HepG2 (cell line): ENCODE measurements around the gene THAP5.

Experiments used
- CCDC6 ChIP-seq: sonication (generic); formaldehyde crosslinking; IDR thresholded peaks from 2 replicates; pipeline ENCODE4 v1.8.1; 2022; ENCODE audit warnings: mild to moderate bottlenecking, missing genetic modification reagents, moderate library complexity
- EZH2 ChIP-seq: conservative IDR thresholded peaks from 2 replicates; pipeline ENCODE4 v1.6.1; 2012; ENCODE audit warnings: mild to moderate bottlenecking, low read depth, low read length, moderate library complexity
- FOXK1 ChIP-seq: sonication (generic); formaldehyde crosslinking; IDR thresholded peaks from 2 replicates; pipeline ENCODE4 v1.4.0; 2020; ENCODE audit warnings: low read depth, missing genetic modification reagents, borderline replicate concordance
- KDM5B ChIP-seq: sonication (generic); formaldehyde crosslinking; IDR thresholded peaks from 2 replicates; pipeline ENCODE4 v1.4.0; 2020; ENCODE audit warnings: missing genetic modification reagents, mild to moderate bottlenecking, borderline replicate concordance
- NR2C2 ChIP-seq: sonication (generic); formaldehyde crosslinking; IDR thresholded peaks from 2 replicates; pipeline ENCODE4 v1.4.0; 2020; ENCODE audit warnings: missing genetic modification reagents, mild to moderate bottlenecking, moderate library complexity, borderline replicate concordance
- PHF8 ChIP-seq: sonication (generic); formaldehyde crosslinking; IDR thresholded peaks from 2 replicates; pipeline ENCODE4 v1.5.0; 2020; ENCODE audit warnings: missing genetic modification reagents
- SIN3B ChIP-seq: fragments of 150-350 bp; IDR thresholded peaks from 2 replicates; pipeline ENCODE4 v1.6.1; 2014; ENCODE audit warnings: low read length
- ZFX ChIP-seq: sonication (generic); formaldehyde crosslinking; IDR thresholded peaks from 2 replicates; pipeline ENCODE4 v1.4.0; 2020; ENCODE audit warnings: mild to moderate bottlenecking, low read depth, missing genetic modification reagents, moderate library complexity
- ZNF34 ChIP-seq: sonication (generic); formaldehyde crosslinking; IDR thresholded peaks from 2 replicates; pipeline ENCODE4 v1.4.0; 2020; ENCODE audit warnings: mild to moderate bottlenecking, missing genetic modification reagents, borderline replicate concordance
- TF ChIP-seq, protein P1 (sequence below): sonication (generic); formaldehyde crosslinking; IDR thresholded peaks from 2 replicates; pipeline ENCODE4 v1.4.0; 2020; ENCODE audit warnings: missing genetic modification reagents
- TF ChIP-seq, protein P2 (sequence below): sonication (generic); formaldehyde crosslinking; IDR thresholded peaks from 2 replicates; pipeline ENCODE4 v1.5.0; 2020; ENCODE audit warnings: missing genetic modification reagents, mild to moderate bottlenecking, borderline replicate concordance
- TF ChIP-seq, protein P3 (sequence below), 2 experiments: fragments of 450-650 bp in 1 of 2; sonication (generic) in 1 of 2; formaldehyde crosslinking in 1 of 2; IDR thresholded peaks; 2 replicates each; pipeline versions ENCODE4 v1.6.1 to v1.8.0; 2016 to 2022; ENCODE audit warnings: antibody characterized with exemption in 1 of 2, mild to moderate bottlenecking in 1 of 2, missing genetic modification reagents in 1 of 2

DNA sequence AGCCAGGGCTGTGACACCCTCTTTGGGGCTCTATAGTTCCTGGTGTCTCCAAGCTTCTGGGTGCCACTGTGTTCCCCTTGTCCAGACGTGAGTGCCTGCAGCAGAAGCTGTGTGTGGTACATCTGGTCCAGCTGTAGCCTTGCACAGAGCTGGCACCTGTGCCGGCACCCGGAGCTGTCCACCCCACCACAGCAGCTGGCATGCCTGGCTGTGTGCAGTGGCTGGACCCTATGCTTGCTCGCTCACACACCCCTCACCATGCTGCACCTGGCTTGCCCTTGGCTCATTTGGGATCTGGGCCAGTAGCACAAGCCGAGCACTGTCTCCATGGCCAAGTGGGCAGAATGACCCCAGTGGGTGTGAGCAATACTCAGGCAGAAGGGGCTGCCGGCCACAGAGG, 10.8 kb upstream of the THAP5 start:
- TF ChIP-seq PHF8 (CRISPR knock-in tag): no peak
- no peak for TF ChIP-seq EZH2
- no peak for TF ChIP-seq FOXK1 (CRISPR knock-in tag)
- no peak for TF ChIP-seq KDM5B
- TF ChIP-seq SIN3B: no peak
- TF ChIP-seq ZFX (CRISPR knock-in tag): no peak
- TF ChIP-seq ZNF34 (CRISPR knock-in tag): no peak
- no peak for TF ChIP-seq CCDC6 (CRISPR knock-in tag)
- TF ChIP-seq, protein P1, sequence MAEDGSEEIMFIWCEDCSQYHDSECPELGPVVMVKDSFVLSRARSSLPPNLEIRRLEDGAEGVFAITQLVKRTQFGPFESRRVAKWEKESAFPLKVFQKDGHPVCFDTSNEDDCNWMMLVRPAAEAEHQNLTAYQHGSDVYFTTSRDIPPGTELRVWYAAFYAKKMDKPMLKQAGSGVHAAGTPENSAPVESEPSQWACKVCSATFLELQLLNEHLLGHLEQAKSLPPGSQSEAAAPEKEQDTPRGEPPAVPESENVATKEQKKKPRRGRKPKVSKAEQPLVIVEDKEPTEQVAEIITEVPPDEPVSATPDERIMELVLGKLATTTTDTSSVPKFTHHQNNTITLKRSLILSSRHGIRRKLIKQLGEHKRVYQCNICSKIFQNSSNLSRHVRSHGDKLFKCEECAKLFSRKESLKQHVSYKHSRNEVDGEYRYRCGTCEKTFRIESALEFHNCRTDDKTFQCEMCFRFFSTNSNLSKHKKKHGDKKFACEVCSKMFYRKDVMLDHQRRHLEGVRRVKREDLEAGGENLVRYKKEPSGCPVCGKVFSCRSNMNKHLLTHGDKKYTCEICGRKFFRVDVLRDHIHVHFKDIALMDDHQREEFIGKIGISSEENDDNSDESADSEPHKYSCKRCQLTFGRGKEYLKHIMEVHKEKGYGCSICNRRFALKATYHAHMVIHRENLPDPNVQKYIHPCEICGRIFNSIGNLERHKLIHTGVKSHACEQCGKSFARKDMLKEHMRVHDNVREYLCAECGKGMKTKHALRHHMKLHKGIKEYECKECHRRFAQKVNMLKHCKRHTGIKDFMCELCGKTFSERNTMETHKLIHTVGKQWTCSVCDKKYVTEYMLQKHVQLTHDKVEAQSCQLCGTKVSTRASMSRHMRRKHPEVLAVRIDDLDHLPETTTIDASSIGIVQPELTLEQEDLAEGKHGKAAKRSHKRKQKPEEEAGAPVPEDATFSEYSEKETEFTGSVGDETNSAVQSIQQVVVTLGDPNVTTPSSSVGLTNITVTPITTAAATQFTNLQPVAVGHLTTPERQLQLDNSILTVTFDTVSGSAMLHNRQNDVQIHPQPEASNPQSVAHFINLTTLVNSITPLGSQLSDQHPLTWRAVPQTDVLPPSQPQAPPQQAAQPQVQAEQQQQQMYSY (CRISPR knock-in tag): no peak
- no peak for TF ChIP-seq NR2C2
- TF ChIP-seq, protein P2, sequence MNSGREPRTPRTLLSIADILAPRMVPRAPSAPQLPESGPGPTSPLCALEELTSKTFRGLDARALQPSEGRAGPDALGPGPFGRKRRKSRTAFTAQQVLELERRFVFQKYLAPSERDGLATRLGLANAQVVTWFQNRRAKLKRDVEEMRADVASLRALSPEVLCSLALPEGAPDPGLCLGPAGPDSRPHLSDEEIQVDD (CRISPR knock-in tag): no peak
- TF ChIP-seq, protein P3, sequence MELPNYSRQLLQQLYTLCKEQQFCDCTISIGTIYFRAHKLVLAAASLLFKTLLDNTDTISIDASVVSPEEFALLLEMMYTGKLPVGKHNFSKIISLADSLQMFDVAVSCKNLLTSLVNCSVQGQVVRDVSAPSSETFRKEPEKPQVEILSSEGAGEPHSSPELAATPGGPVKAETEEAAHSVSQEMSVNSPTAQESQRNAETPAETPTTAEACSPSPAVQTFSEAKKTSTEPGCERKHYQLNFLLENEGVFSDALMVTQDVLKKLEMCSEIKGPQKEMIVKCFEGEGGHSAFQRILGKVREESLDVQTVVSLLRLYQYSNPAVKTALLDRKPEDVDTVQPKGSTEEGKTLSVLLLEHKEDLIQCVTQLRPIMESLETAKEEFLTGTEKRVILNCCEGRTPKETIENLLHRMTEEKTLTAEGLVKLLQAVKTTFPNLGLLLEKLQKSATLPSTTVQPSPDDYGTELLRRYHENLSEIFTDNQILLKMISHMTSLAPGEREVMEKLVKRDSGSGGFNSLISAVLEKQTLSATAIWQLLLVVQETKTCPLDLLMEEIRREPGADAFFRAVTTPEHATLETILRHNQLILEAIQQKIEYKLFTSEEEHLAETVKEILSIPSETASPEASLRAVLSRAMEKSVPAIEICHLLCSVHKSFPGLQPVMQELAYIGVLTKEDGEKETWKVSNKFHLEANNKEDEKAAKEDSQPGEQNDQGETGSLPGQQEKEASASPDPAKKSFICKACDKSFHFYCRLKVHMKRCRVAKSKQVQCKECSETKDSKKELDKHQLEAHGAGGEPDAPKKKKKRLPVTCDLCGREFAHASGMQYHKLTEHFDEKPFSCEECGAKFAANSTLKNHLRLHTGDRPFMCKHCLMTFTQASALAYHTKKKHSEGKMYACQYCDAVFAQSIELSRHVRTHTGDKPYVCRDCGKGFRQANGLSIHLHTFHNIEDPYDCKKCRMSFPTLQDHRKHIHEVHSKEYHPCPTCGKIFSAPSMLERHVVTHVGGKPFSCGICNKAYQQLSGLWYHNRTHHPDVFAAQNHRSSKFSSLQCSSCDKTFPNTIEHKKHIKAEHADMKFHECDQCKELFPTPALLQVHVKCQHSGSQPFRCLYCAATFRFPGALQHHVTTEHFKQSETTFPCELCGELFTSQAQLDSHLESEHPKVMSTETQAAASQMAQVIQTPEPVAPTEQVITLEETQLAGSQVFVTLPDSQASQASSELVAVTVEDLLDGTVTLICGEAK (IDR thresholded peaks at IDR 0.05): no peak
- TF ChIP-seq, protein P3 (CRISPR knock-in tag; IDR thresholded peaks at IDR 0.05): no peak
